Muscle of leg (tissue), 11 donors: Measurements from ENCODE around the gene WDR26. TPM values are rescaled to one million over a fixed set of nuclear protein-coding genes. Genes with fewer than 3 reads are reported as not detected.
A peak's percentile ranks its signal among the peaks of the same experiment; 100 is the strongest.

Experiments used
- DNase-seq: peaks from one replicate; pipeline ENCODE4 v3.0.0; 2013
- H3K27ac ChIP-seq: one replicate; pipeline ENCODE4 v1.5.1; 2013; ENCODE audit warnings: mild to moderate bottlenecking, low read length, control low read depth
- H3K27me3 ChIP-seq: one replicate; pipeline ENCODE4 v1.6.1; 2013; ENCODE audit warnings: low read length; ENCODE audit not compliant: control insufficient read depth, insufficient read depth
- H3K36me3 ChIP-seq: one replicate; pipeline ENCODE4 v1.6.1; 2013; ENCODE audit warnings: low read length; ENCODE audit not compliant: control insufficient read depth, insufficient read depth
- H3K4me1 ChIP-seq: one replicate; pipeline ENCODE4 v1.6.1; 2013; ENCODE audit warnings: low read length; ENCODE audit not compliant: control insufficient read depth, insufficient read depth
- H3K4me3 ChIP-seq: one replicate; pipeline ENCODE4 v1.5.1; 2013; ENCODE audit warnings: low read length, control low read depth
- H3K9me3 ChIP-seq: replicated peaks from 2 replicates; pipeline ENCODE4 v1.6.1; 2013; ENCODE audit warnings: low read depth, low read length; ENCODE audit not compliant: control insufficient read depth
- WGBS: methylation state at CpG from one replicate; pipeline ENCODE4 v1.1.5; 2013; ENCODE audit warnings: missing lambda C conversion rate; ENCODE audit not compliant: insufficient coverage; 5-methylcytosine and 5-hydroxymethylcytosine counted together
- polyA plus RNA-seq, 8 donors: library from polyadenylated mRNA; unstranded; fragments of 120-200 nt; gene quantifications; one replicate each; pipeline versions ENCODE4 v1.2.1 to v1.2.3, GENCODE V29; 2013; ENCODE audit warnings: inconsistent platforms in 1 of 8, low replicate concordance in 1 of 8; ENCODE audit not compliant: insufficient read length in 8 of 8, insufficient read depth in 1 of 8
- total RNA-seq: library from RNA; stranded (reverse); fragments of 120-200 nt; gene quantifications from one replicate; pipeline ENCODE4 v1.2.4, GENCODE V29; 2013

Gene WDR26
- total and polyA plus RNA-seq, 9 donors: 39.8 to 77.9 (median 62.6) TPM

DNA sequence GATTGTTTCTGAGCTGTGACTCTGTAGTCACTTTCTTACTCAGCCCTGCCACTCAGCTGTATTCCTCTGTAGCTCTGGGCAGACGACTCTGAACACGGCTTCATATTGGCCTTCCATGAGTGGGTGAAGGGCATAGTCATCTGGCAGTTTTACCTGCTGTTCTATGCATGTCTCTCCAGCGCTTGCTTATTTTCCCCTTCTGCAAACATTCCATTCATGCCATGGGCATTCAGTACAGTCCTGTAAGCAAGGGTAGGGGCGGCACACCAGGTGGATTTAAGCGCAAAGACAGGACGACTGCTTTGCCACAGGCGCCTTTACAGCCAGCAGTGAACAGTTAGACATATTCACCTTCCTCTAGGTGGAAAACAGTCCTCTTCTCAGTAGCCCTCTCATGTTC lies 4.4 kb upstream of the WDR26 start:
- peaks cover 7% of the 10 kb centered on the region for H3K4me1 ChIP-seq
- peaks cover 10% of the 10 kb centered on the region for H3K36me3 ChIP-seq
- WGBS: 68% methylated on average over 4 of the region's 7 CpGs
- no peak for DNase-seq
- H3K9me3 ChIP-seq: no peaks in the 10 kb centered on the region
- H3K27me3 ChIP-seq: no peaks in the 10 kb centered on the region
- no peak overlapping the region for H3K27ac ChIP-seq
- no peak overlapping the region for H3K4me3 ChIP-seq

GRCh38 chr1:224435999-224436398 lies 1.4 kb upstream of the WDR26 start:
- H3K36me3 ChIP-seq: peaks cover 3% of the 10 kb centered on the region
- no peak overlapping the region for H3K4me3 ChIP-seq
- H3K27ac ChIP-seq: no peak overlapping the region
- no peaks in the 10 kb centered on the region for H3K27me3 ChIP-seq
- peaks cover 10% of the 10 kb centered on the region for H3K4me1 ChIP-seq
- H3K9me3 ChIP-seq: no peaks in the 10 kb centered on the region
- DNase-seq: no peak
- WGBS: no CpG with 5 or more reads among the region's 1 CpG

GRCh38 chr1:224435318-224435763 lies 744 bp upstream of the WDR26 start:
- H3K27me3 ChIP-seq: no peaks in the 10 kb centered on the region
- H3K4me3 ChIP-seq: peak overlapping the region; percentile 92
- peaks cover 10% of the 10 kb centered on the region for H3K4me1 ChIP-seq
- peak; percentile 77 for DNase-seq
- no peaks in the 10 kb centered on the region for H3K9me3 ChIP-seq
- no CpG with 5 or more reads among the region's 4 CpGs for WGBS
- H3K36me3 ChIP-seq: peaks cover 3% of the 10 kb centered on the region
- H3K27ac ChIP-seq: peak overlapping the region; percentile 90

DNA sequence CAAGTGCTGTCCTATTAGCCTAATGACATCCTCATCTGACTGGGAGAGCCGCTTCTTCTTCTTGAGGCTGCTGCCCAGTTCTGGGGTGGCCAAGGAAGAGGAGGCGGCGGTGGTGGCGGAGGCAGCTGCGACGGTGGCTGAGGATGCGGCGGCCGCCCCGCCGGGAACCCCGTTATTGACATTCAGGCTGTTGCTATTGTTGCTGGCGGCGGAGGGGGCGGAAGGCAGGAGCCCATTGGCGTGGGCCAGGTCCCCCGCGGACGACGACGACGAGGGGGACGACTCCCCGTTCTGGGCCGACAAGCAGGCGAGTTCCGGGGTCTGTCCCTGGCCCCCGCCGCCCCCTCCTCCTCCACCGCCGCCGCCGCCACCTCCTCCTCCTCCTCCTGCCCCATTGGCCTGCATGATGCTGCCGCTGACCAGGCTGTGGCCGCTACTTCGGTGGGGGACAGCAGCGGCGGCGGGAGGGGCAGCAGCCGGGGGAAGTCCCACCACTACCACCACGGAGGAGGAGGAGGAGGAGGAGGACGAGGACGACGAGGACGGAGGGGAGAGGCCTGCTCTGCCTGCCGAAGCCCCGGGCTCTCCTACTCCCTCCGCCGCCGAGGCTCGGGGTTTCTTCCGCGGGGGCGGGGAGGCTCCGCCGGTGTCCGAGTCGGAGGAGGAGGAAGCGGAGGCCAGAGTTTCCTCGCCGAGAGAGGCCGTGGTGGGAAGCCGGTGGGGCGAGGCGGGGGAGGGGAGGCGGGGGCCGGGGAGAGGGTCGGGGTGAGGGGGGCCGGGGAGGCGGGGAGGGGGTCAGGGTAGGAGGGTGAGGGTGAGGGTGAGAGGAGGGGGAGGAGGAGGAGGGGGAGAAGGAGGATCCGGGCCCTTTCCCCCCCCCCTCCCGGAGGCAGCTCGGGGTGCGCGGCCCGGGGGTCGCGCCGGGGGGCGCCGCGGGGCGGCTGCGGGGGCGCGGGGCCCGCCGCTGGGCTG lies 610 bp downstream of the WDR26 start:
- H3K4me1 ChIP-seq: peaks cover 10% of the 10 kb centered on the region
- H3K36me3 ChIP-seq: no peaks in the 10 kb centered on the region
- peak overlapping the region; percentile 93 for H3K27ac ChIP-seq
- H3K9me3 ChIP-seq: no peaks in the 10 kb centered on the region
- DNase-seq: peak; percentile 57
- no peaks in the 10 kb centered on the region for H3K27me3 ChIP-seq
- under 1% methylated on average over 22 of the region's 88 CpGs for WGBS
- peak overlapping the region; percentile 92 for H3K4me3 ChIP-seq

DNA sequence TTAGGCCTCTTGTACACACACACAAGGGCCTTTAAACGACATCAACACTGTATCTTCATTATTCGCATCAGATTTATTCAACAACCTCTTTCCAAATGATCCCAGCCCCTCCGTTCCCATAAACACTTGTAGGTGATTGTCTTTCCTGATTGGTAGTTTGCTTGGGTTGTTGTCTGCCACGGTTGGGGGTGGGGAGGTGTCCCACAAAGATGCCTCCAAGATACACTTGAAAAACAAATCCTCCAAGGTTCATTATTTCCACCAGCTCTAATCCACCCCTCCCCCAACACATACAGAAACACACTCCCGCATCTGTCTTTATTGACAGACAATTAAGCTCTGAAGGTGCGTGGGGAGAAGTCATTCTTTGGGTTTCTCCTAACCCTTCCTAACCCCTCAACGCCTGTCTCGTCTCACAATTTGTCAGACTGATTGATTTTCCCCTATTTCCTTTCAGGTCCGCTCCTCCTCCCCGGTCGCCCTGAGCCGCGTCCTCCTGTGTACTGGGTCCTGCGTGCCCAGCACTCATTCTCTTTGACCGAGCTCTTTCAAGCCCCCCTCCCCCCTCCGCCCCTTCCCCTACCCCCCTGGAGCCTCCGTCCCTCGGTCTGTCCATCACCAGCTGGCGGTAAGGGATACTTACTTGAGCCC lies 1.4 kb downstream of the WDR26 start:
- no peaks in the 10 kb centered on the region for H3K9me3 ChIP-seq
- H3K4me3 ChIP-seq: peak overlapping the region; percentile 92
- peak overlapping the region; percentile 93 for H3K27ac ChIP-seq
- no peaks in the 10 kb centered on the region for H3K27me3 ChIP-seq
- peaks cover 3% of the 10 kb centered on the region for H3K36me3 ChIP-seq
- DNase-seq: peak; percentile 31
- peaks cover 10% of the 10 kb centered on the region for H3K4me1 ChIP-seq
- 0% methylated on average over 4 of the region's 19 CpGs for WGBS

GRCh38 chr1:224432672-224433040 lies 1.9 kb downstream of the WDR26 start:
- 0% methylated on average over 1 of the region's 6 CpGs for WGBS
- peak overlapping the region; percentile 92 for H3K4me3 ChIP-seq
- H3K27ac ChIP-seq: peak overlapping the region; percentile 93
- H3K36me3 ChIP-seq: peaks cover 3% of the 10 kb centered on the region
- no peaks in the 10 kb centered on the region for H3K9me3 ChIP-seq
- H3K4me1 ChIP-seq: peaks cover 10% of the 10 kb centered on the region
- peak; percentile 37 for DNase-seq
- H3K27me3 ChIP-seq: no peaks in the 10 kb centered on the region

GRCh38 chr1:224432146-224432545 lies 2.5 kb downstream of the WDR26 start:
- peak overlapping the region; percentile 92 for H3K4me3 ChIP-seq
- no peaks in the 10 kb centered on the region for H3K9me3 ChIP-seq
- peak overlapping the region; percentile 93 for H3K27ac ChIP-seq
- peaks cover 10% of the 10 kb centered on the region for H3K4me1 ChIP-seq
- no CpG with 5 or more reads among the region's 2 CpGs for WGBS
- no peaks in the 10 kb centered on the region for H3K27me3 ChIP-seq
- peaks cover 3% of the 10 kb centered on the region for H3K36me3 ChIP-seq
- DNase-seq: peak; percentile 75

DNA sequence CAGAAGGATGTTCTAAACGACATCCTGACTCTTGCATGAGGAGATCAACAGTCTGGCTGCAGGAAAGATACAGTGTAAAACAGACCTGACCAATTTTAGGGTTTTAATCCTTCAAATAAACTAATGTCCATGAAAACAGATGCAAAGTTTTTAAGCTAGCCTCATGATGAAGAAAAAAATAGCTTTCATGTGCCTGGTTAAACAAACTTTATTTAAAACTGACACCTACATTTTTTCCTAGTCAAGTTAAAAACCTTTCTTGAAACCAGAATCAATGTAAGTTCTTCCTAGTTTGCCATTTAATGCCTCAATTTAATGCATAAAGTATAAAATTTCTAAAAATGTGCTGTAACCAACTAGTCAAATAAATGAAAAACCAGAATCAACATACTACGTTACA lies 2.9 kb downstream of the WDR26 start:
- no peak for DNase-seq
- peaks cover 10% of the 10 kb centered on the region for H3K4me1 ChIP-seq
- H3K9me3 ChIP-seq: no peaks in the 10 kb centered on the region
- H3K36me3 ChIP-seq: peaks cover 3% of the 10 kb centered on the region
- no peaks in the 10 kb centered on the region for H3K27me3 ChIP-seq
- H3K4me3 ChIP-seq: peak overlapping the region; percentile 92
- peak overlapping the region; percentile 93 for H3K27ac ChIP-seq
- no CpG with 5 or more reads among the region's 2 CpGs for WGBS

DNA sequence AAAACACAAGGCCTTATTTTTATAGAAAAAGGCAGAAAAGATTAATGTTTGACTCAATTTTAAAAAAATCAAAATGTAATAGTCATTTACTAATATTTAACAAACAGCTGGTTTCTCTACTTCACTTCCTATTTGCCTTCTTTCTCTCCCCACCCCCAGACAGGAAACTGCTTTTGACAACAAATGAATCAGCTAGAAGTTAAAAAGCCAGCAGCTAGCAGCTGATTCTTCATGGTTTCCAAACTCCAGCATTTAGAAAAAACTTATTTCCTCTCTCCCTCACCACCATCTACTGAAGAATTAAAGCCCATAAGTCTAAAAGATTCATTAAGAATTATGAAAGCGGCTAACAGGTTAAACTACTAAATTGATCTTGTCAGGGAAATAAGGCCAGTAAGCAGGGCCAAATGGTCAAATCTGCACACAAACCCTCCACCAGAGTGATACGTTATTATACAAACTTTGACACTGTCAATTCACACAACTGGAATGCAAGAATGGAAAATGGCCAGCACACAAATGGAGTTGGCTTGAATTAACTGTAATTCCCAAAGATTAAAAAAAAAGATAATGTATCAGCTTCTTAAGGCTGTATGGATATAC lies 4.0 kb downstream of the WDR26 start:
- H3K9me3 ChIP-seq: no peaks in the 10 kb centered on the region
- H3K27me3 ChIP-seq: no peaks in the 10 kb centered on the region
- peak; percentile 79 for DNase-seq
- H3K4me3 ChIP-seq: no peak overlapping the region
- H3K36me3 ChIP-seq: peaks cover 3% of the 10 kb centered on the region
- H3K27ac ChIP-seq: peak overlapping the region; percentile 10
- peaks cover 8% of the 10 kb centered on the region for H3K4me1 ChIP-seq
- WGBS: no CpG with 5 or more reads among the region's 2 CpGs
